ENCODE results near the gene FIBP. TPM values are rescaled to one million over a fixed set of nuclear protein-coding genes. Genes with fewer than 3 reads are reported as not detected.

Gene FIBP
- total and polyA plus RNA-seq, 2 donors (not counting 3 experiments of a cell fraction or from before 2014, with no cell fraction given): 105 to 162 TPM

DNA sequence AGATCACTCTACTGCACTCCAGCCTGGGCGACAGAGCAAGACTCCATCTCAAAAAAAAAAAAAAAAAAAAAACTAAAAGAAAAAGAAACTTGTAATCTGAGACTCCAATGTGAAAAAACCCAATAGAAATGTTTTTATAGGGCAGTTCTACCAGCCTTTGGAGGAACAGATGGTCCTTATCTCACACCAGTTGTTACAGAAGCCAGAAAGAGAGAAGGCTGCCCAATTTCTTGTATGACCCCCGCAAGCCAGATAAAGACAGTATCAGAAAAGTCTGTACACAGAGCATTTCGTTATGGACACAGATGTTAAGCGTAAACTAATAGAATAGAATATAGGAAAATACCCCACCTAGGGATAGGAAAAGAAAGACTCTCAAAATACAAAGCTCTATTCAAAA is 45.7 kb upstream of the FIBP start:
- no peaks in the 10 kb centered on the region for H3K9me1 ChIP-seq (replicated peaks; ENCODE audit: control insufficient read depth, extremely low read depth, insufficient read depth, low read length)
- H3K9ac ChIP-seq (replicated peaks; ENCODE audit: extremely low read depth, insufficient read depth, low read length): no peak overlapping the region
- no peaks in the 10 kb centered on the region for H3K4me1 ChIP-seq (ENCODE audit: control insufficient read depth, extremely low read depth, insufficient read depth, low read length)
- H2AFZ ChIP-seq (ENCODE audit: low read depth, low read length): no peak overlapping the region
- FAIRE-seq (no peak), DNase-seq (ENCODE audit: low read depth, low spot score) (no peak)
- dilution Hi-C loops (cut with MboI; ENCODE audit: extremely low pct_ligation_motif_present, low sequenced_read_pairs) (no loop called here), intact Hi-C loops (cut with micrococcal nuclease) (loop anchor here (5.0 kb wide), 1 partner anchor 47 kb away; the partner anchor contains the start of gene FIBP)
- no peak overlapping the region for H3K4me3 ChIP-seq (replicated peaks in 1 of 3; ENCODE audit: insufficient read depth in 1 of 3, low read depth in 1 of 3, low read length in 3 of 3)
- TF ChIP-seq EZH2 (IDR thresholded peaks at IDR 0.05; ENCODE audit: borderline replicate concordance, low read depth, low read length, severe bottlenecking) (no peak), MAX (IDR thresholded peaks at IDR 0.05; ENCODE audit: insufficient read depth, insufficient read length) (no peak)
- no TSS peak for BruUV-seq (replicated peaks)
- no peak overlapping the region for H3K27ac ChIP-seq (ENCODE audit: insufficient read depth, low read depth, low read length)
- no peaks in the 10 kb centered on the region for H3K79me2 ChIP-seq (ENCODE audit: control insufficient read depth, insufficient read depth, low read length)
- CTCF ChIA-PET: interaction anchor here (2.5 kb wide), 1 partner anchor 11 kb away, joined by 7 read pairs; no protein-coding TSS in a partner anchor
- H4K20me1 ChIP-seq (replicated peaks; ENCODE audit: control insufficient read depth, extremely low read depth, insufficient read depth, low read length): no peaks in the 10 kb centered on the region
- POLR2A ChIA-PET: no interaction called here
- peaks cover 0 to 3% of the 10 kb centered on the region in 2 experiments for H3K27me3 ChIP-seq (ENCODE audit: control insufficient read depth in 2 of 2, insufficient read depth in 2 of 2, low read length in 2 of 2)
- no peaks in the 10 kb centered on the region for H3K36me3 ChIP-seq (ENCODE audit: control insufficient read depth in 2 of 2, extremely low read depth in 1 of 2, insufficient read depth in 2 of 2, low read length in 2 of 2)
- no peaks in the 10 kb centered on the region for H3K9me3 ChIP-seq (replicated peaks; ENCODE audit: control insufficient read depth, insufficient read depth, low read length)
- no peak overlapping the region for H3K4me2 ChIP-seq (ENCODE audit: insufficient read depth, low read length)

GRCh38 chr11:65932558-65932919 is 44.3 kb upstream of the FIBP start:
- Histone ChIP-seq H4K20me1 (replicated peaks; ENCODE audit: control insufficient read depth, extremely low read depth, insufficient read depth, low read length) (no peaks in the 10 kb centered on the region), H3K4me1 (ENCODE audit: control insufficient read depth, extremely low read depth, insufficient read depth, low read length) (no peaks in the 10 kb centered on the region), H2AFZ (ENCODE audit: low read depth, low read length) (no peak overlapping the region), H3K79me2 (ENCODE audit: control insufficient read depth, insufficient read depth, low read length) (no peaks in the 10 kb centered on the region), H3K9ac (replicated peaks; ENCODE audit: extremely low read depth, insufficient read depth, low read length) (no peak overlapping the region), H3K9me3 (replicated peaks; ENCODE audit: control insufficient read depth, insufficient read depth, low read length) (no peaks in the 10 kb centered on the region), H3K9me1 (replicated peaks; ENCODE audit: control insufficient read depth, extremely low read depth, insufficient read depth, low read length) (no peaks in the 10 kb centered on the region), H3K36me3 (ENCODE audit: control insufficient read depth in 2 of 2, extremely low read depth in 1 of 2, insufficient read depth in 2 of 2, low read length in 2 of 2) (no peaks in the 10 kb centered on the region), H3K4me3 (replicated peaks in 1 of 3; ENCODE audit: insufficient read depth in 1 of 3, low read depth in 1 of 3, low read length in 3 of 3) (no peak overlapping the region), H3K4me2 (ENCODE audit: insufficient read depth, low read length) (no peak overlapping the region), H3K27ac (ENCODE audit: insufficient read depth, low read depth, low read length) (no peak overlapping the region), H3K27me3 (ENCODE audit: control insufficient read depth in 2 of 2, insufficient read depth in 2 of 2, low read length in 2 of 2) (peaks cover 0 to 2% of the 10 kb centered on the region in 2 experiments)
- no TSS peak for BruUV-seq (replicated peaks)
- ChIA-PET POLR2A (no interaction called here), CTCF (interaction anchor here (0.9 to 2.8 kb wide), 7 partner anchors 9 to 48 kb away, joined by 3 to 13 read pairs (median 3); partner anchors contain the start of gene FIBP)
- intact Hi-C loops (cut with micrococcal nuclease) (loop anchor here (5.0 kb wide), 1 partner anchor 45 kb away; the partner anchor contains the start of gene FIBP), dilution Hi-C loops (cut with MboI; ENCODE audit: extremely low pct_ligation_motif_present, low sequenced_read_pairs) (no loop called here)
- FAIRE-seq (peak; percentile 67), DNase-seq (ENCODE audit: low read depth, low spot score) (no peak)
- peak; percentile 32 for TF ChIP-seq MAX (IDR thresholded peaks at IDR 0.05; ENCODE audit: insufficient read depth, insufficient read length)
- no peak for TF ChIP-seq MYC (IDR thresholded peaks at IDR 0.05; ENCODE audit: low read depth, low read length)
